HFF-Myc (cell line): ENCODE data around the gene PIGH.
"Not testable (repeated sequence)": the region's sequence is repeated elsewhere in the genome, so short reads cannot be mapped to it uniquely, and the experiment has no call there.

Source experiments
- DNase-seq: peaks from one replicate; pipeline ENCODE4 v3.0.0-alpha.2; 2011; ENCODE audit warnings: low read depth; ENCODE audit errors: extremely low read depth
- H3K4me3 ChIP-seq: replicated peaks from 2 replicates; pipeline ENCODE4 v1.5.1; 2011; ENCODE audit warnings: low read depth, mild to moderate bottlenecking, control low read depth, low read length
- CTCF ChIP-seq: IDR thresholded peaks from 2 replicates; pipeline ENCODE4 v1.5.1; 2012; ENCODE audit warnings: mild to moderate bottlenecking, low read depth, low read length, control low read depth; ENCODE audit errors: missing control alignments

PIGH gene

GRCh38 chr14:67544590-67544989, 55.5 kb downstream of the PIGH start:
- H3K4me3 ChIP-seq, result no peak overlapping the region
- TF ChIP-seq CTCF, result no peak
- no peak for DNase-seq

- not testable (repeated sequence) for DNase-seq, H3K4me3 ChIP-seq
Observed at GRCh38 chr14:67542620-67543019, 57.4 kb downstream of the PIGH start.

- no peak for DNase-seq
- H3K4me3 ChIP-seq, result no peak overlapping the region
Observed at GRCh38 chr14:67541448-67542387, 58.4 kb downstream of the PIGH start.

More at GRCh38 chr14:67541448-67542387, 58.4 kb downstream of the PIGH start:
- TF ChIP-seq CTCF, result no peak
